OCI-LY7 (cell line): ENCODE measurements around the gene TTLL10. TPM values are rescaled to one million over a fixed set of nuclear protein-coding genes. Genes with fewer than 3 reads are reported as not detected.

Source experiments
- BruUV-seq: library from RNA; stranded (reverse); fragments of 400-500 nt; replicated peaks from 2 replicates; lab custom pipeline; 2021; lab: Mats Ljungman, UMichigan
- CTCF ChIA-PET: fragments of 300-600 bp; sonication (Branson Sonifier 250); formaldehyde crosslinking; loops from one replicate; lab custom pipeline; 2022; ENCODE audit warnings: antibody characterized with exemption; ENCODE audit not compliant: unreplicated experiment; lab: Charles Lee
- POLR2A ChIA-PET: fragments of 300-600 bp; sonication (Branson Sonifier 250); formaldehyde crosslinking; loops from one replicate; lab custom pipeline; 2022; ENCODE audit warnings: antibody characterized with exemption; lab: Charles Lee
- DNase-seq: peaks from one replicate; pipeline ENCODE4 v3.0.0-alpha.2; 2015; ENCODE audit warnings: low spot score
- H2AFZ ChIP-seq: fragments of 200-600 bp; sonication (generic), shearing (Covaris generic); 2 replicates; pipeline ENCODE4 v1.6.1; 2014; ENCODE audit warnings: mild to moderate bottlenecking, antibody characterized with exemption, low read length, moderate library complexity
- H3K27ac ChIP-seq: fragments of 200-600 bp; sonication (generic); 2 replicates; pipeline ENCODE4 v1.5.1; 2014; ENCODE audit warnings: mixed run types, low read depth, mild to moderate bottlenecking, moderate library complexity, low read length, inconsistent platforms; ENCODE audit not compliant: poor library complexity, severe bottlenecking
- H3K36me3 ChIP-seq: fragments of 200-600 bp; sonication (generic); 2 replicates; pipeline ENCODE4 v1.6.1; 2014; ENCODE audit warnings: mild to moderate bottlenecking, antibody characterized with exemption, low read length, moderate library complexity, mixed read lengths; ENCODE audit not compliant: insufficient read depth
- H3K4me1 ChIP-seq: fragments of 200-600 bp; sonication (generic); 2 replicates; pipeline ENCODE4 v1.5.1; 2014; ENCODE audit warnings: mild to moderate bottlenecking, low read length; ENCODE audit not compliant: insufficient read depth, poor library complexity, severe bottlenecking
- H3K4me2 ChIP-seq: fragments of 200-600 bp; sonication (generic); 2 replicates; pipeline ENCODE4 v1.6.1; 2014; ENCODE audit warnings: mild to moderate bottlenecking, low read length
- H3K4me3 ChIP-seq: fragments of 200-600 bp; sonication (generic); 2 replicates; pipeline ENCODE4 v1.5.1; 2014; ENCODE audit warnings: mild to moderate bottlenecking, low read depth, low read length; ENCODE audit not compliant: poor library complexity, severe bottlenecking
- H3K79me2 ChIP-seq: fragments of 200-600 bp; sonication (generic); 2 replicates; pipeline ENCODE4 v1.6.1; 2016; ENCODE audit warnings: low read depth, mild to moderate bottlenecking, low read length, moderate library complexity, mixed read lengths; ENCODE audit not compliant: insufficient read depth
- H3K9me2 ChIP-seq: fragments of 200-600 bp; sonication (generic); 2 replicates; pipeline ENCODE4 v1.6.1; 2016; ENCODE audit warnings: mild to moderate bottlenecking, low read length, mixed read lengths; ENCODE audit not compliant: insufficient read depth
- H3K9me3 ChIP-seq: fragments of 200-600 bp; sonication (generic); 2 replicates; pipeline ENCODE4 v1.6.1; 2014; ENCODE audit warnings: mild to moderate bottlenecking, mixed run types, low read length, mixed read lengths
- H4K20me1 ChIP-seq: fragments of 200-600 bp; sonication (generic); 2 replicates; pipeline ENCODE4 v1.6.1; 2014; ENCODE audit warnings: mild to moderate bottlenecking, antibody characterized with exemption, low read length, moderate library complexity, mixed read lengths; ENCODE audit not compliant: insufficient read depth
- EZH2phosphoT487 ChIP-seq: fragments of 200-600 bp; sonication (generic); IDR thresholded peaks from 2 replicates; pipeline ENCODE4 v1.6.1; 2018; ENCODE audit warnings: low read depth, borderline replicate concordance, mild to moderate bottlenecking, mixed run types, antibody characterized with exemption, low read length, moderate library complexity, mixed read lengths
- intact Hi-C: fragments of 100-400 bp; cut with micrococcal nuclease; formaldehyde crosslinking; loops from one replicate; pipeline ENCODE4 v1.10.0; 2022; ENCODE audit not compliant: unreplicated experiment
- total RNA-seq, 2 experiments: library from RNA; depleted of rRNA in 1 of 2; stranded (reverse); fragments of >200 nt in 1 of 2; shearing (Covaris generic) in 1 of 2; gene quantifications; 2 replicates each; pipeline ENCODE4 v1.2.3, GENCODE V29; 2014 to 2022
- TF ChIP-seq, protein P1 (sequence below): fragments of 200-600 bp; sonication (generic); conservative IDR thresholded peaks from 2 replicates; pipeline ENCODE4 v1.5.1; 2014; ENCODE audit warnings: mild to moderate bottlenecking, antibody characterized with exemption, low read length, moderate library complexity, mixed read lengths

The TTLL10 gene
- total RNA-seq, 2 experiments from 2014 or later: not detected

DNA sequence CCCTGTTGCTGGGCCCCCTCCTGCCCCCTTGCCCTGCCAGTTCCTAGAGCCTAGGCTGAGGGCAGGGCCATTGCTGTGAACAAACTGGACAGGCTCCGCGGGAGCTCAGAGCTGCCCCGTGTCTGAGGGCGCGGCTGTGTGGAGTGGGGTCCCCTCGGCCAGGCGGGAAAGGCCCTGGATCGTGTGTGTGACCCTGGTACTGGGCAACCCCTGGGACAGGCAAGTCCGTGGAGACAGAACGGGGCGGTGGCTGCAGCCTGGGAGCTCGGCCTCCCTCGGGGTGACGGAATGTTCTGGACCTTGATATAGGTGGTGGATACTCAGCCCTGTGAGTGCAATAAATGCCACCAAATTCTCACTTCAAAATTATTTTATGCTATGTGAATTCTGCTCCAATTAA lies 30.0 kb upstream of the TTLL10 start:
- POLR2A ChIA-PET: interaction anchor here (0.8 kb wide), 1 partner anchor 14 kb away, joined by 3 read pairs; no protein-coding TSS in a partner anchor
- TF ChIP-seq, protein P1, sequence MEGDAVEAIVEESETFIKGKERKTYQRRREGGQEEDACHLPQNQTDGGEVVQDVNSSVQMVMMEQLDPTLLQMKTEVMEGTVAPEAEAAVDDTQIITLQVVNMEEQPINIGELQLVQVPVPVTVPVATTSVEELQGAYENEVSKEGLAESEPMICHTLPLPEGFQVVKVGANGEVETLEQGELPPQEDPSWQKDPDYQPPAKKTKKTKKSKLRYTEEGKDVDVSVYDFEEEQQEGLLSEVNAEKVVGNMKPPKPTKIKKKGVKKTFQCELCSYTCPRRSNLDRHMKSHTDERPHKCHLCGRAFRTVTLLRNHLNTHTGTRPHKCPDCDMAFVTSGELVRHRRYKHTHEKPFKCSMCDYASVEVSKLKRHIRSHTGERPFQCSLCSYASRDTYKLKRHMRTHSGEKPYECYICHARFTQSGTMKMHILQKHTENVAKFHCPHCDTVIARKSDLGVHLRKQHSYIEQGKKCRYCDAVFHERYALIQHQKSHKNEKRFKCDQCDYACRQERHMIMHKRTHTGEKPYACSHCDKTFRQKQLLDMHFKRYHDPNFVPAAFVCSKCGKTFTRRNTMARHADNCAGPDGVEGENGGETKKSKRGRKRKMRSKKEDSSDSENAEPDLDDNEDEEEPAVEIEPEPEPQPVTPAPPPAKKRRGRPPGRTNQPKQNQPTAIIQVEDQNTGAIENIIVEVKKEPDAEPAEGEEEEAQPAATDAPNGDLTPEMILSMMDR: no peak
- TF ChIP-seq EZH2phosphoT487: no peak
- Histone ChIP-seq H3K36me3 (no peaks in the 10 kb centered on the region), H3K9me3 (no peaks in the 10 kb centered on the region), H3K4me1 (peaks cover 19% of the 10 kb centered on the region), H3K27ac (peak overlapping the region; percentile 64), H3K9me2 (no peaks in the 10 kb centered on the region), H3K4me3 (no peak overlapping the region), H4K20me1 (no peaks in the 10 kb centered on the region), H3K4me2 (peak overlapping the region; percentile 40; the same call in 1 of the 2 replicates), H3K79me2 (no peaks in the 10 kb centered on the region), H2AFZ (peak overlapping the region; percentile 84; the same call in 1 of the 2 replicates)
- DNase-seq: no peak
- intact Hi-C loops: no loop called here
- CTCF ChIA-PET: no interaction called here
- no TSS peak for BruUV-seq

DNA sequence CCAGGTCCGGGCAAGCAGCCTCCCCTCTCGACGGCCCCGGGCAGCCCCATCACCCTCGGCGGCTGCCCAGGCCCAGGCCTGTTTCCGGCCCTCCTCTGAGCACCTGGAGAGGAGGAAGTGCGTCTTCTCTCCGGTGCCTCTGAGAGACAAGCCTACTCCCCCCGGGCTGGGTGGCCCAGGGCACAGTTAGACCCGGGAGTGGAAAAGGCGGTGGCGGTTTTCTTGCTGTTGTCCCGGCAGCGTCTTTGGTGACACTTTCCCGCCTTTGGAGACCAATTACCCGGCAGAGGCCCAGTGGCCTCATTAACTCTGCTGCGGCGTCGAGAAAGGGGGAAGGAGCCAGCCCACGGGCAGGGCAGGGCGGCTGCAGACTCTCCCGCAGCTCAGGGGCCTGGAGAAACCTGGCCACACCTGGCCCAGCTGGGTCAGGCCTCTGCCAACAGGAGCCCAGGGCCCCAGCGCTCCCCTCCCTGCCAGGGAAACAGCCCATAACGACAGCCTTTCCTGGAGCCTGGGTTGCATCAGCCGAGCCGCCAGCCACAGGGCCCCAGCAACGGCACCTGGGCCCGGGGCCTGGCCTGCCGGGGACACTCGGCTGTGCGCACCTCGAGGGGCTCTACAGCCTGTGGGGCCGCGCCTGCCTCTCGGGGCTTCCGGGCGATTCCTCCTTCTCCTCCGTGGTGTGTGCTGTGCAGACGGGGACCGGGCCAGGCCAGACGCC lies 29.4 kb upstream of the TTLL10 start:
- H3K4me3 ChIP-seq: no peak overlapping the region
- peaks cover 19% of the 10 kb centered on the region for H3K4me1 ChIP-seq
- intact Hi-C loops: no loop called here
- H2AFZ ChIP-seq: peak overlapping the region; percentile 84
- BruUV-seq: no TSS peak
- no peak for TF ChIP-seq EZH2phosphoT487
- TF ChIP-seq, protein P1: no peak
- no peaks in the 10 kb centered on the region for H3K9me2 ChIP-seq
- H3K4me2 ChIP-seq: peak overlapping the region; percentile 40
- H3K27ac ChIP-seq: peak overlapping the region; percentile 64
- ChIA-PET CTCF (no interaction called here), POLR2A (interaction anchor here (0.8 kb wide), 1 partner anchor 15 kb away, joined by 3 read pairs; no protein-coding TSS in a partner anchor)
- no peaks in the 10 kb centered on the region for H3K79me2 ChIP-seq
- peak; percentile 85 for DNase-seq
- no peaks in the 10 kb centered on the region for H4K20me1 ChIP-seq
- no peaks in the 10 kb centered on the region for H3K36me3 ChIP-seq
- no peaks in the 10 kb centered on the region for H3K9me3 ChIP-seq
